CMK (cell line): Measurements from ENCODE around the gene ANKRD60.
A peak's percentile ranks its signal among the peaks of the same experiment; 100 is the strongest.

ENCODE experiments used
- DNase-seq: peaks from one replicate; pipeline ENCODE4 v3.0.0-alpha.2; 2010; ENCODE audit warnings: low read depth

ANKRD60 gene

GRCh38 chr20:58228484-58229197 is at the start of gene ANKRD60:
ANKRD60 (minus strand) TSS chr20:58228653; CDS start chr20:58228653, 0 bp downstream.
- no peak for DNase-seq

GRCh38 chr20:58277578-58278472 is 49.4 kb upstream of the ANKRD60 start:
- DNase-seq, result no peak

GRCh38 chr20:58277107-58277506 is 48.7 kb upstream of the ANKRD60 start:
- DNase-seq, result no peak

GRCh38 chr20:58274384-58274783 is 45.9 kb upstream of the ANKRD60 start:
- no peak for DNase-seq

- no peak for DNase-seq
Measured at GRCh38 chr20:58271606-58272351, 43.3 kb upstream of the ANKRD60 start.

GRCh38 chr20:58268936-58269619 is 40.6 kb upstream of the ANKRD60 start:
- peak; percentile 15 for DNase-seq

DNA sequence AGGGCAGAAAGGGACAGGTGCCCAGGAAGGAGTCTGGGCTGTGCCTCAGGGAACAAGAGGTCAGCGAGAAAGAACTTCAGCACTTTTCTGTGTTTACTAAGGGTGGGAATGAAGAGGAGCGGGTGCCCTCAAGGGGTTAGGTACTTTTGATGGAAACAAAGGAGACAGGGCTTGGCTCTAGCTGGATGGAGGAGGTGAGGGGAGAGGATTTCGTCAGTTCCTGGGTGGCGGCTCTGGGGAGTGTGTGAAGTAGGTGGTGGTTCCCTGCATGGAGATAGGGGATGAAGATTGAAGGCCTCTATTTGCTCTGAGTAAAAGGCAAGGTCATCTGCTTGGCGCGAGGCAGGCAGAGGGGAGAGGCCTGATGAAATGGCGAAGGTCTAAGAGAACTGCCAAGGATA is 40.0 kb upstream of the ANKRD60 start:
- no peak for DNase-seq

GRCh38 chr20:58267389-58268215 is 39.1 kb upstream of the ANKRD60 start:
- no peak for DNase-seq

DNA sequence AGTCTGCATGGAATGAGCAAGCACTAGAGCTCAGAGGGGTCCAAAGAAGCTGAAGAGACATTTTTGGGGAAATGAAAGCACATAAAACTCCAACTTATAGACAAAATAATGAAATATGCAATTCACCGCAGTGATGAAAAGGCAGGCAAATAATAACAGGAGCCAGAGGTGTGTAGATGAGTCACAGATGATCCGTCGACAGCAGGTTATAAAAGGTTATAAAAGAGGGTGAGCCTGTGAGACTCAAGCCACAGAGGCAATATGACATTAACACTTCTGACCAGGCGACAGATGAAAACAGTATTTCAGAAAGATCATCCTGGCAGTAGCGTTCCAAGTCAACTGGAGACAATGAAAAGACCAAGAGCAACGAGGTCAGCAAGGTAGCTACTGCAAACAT is 35.8 kb upstream of the ANKRD60 start:
- no peak for DNase-seq

DNA sequence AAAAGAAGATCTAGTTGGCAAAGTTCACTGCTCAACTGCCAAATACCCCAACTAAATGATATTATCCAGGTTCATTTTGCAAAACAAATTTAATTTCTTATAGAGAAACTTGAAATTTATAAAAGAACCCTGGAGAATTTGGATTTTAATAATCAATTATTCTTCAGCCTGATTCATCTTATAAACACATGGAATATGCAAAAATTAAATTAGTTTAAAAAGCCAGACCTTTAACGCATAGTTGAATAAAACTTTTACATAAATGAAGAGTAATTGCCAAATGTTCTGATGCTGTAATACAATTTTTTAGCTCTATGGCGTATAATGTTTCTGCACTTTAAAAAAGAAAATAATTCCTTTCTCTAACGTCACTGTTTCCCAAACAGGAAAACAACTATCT is 33.2 kb upstream of the ANKRD60 start:
- DNase-seq, result no peak

- DNase-seq, result no peak
Measured at GRCh38 chr20:58260006-58260405, 31.6 kb upstream of the ANKRD60 start.

- DNase-seq, result no peak
Measured at GRCh38 chr20:58256842-58257241, 28.4 kb upstream of the ANKRD60 start.

DNA sequence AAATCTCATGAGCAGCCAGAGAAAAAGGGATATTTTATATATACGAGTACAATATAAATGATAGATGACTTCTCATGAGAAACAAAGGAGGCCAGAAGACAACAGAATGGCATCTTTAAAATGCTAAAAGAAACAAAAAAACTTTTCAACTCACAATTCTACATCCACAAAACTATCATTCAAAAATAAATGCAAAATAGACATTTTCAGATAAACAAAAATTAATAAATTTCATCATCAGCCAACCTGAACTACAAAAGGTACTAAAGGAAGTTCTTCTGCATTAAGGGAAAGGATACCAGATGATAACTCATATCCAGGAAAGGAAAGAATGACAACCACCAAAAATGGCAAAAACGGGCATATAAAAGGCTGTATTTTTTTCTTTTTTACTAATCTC is 27.9 kb upstream of the ANKRD60 start:
- no peak for DNase-seq

GRCh38 chr20:58254890-58255289 is 26.4 kb upstream of the ANKRD60 start:
- DNase-seq, result no peak

DNA sequence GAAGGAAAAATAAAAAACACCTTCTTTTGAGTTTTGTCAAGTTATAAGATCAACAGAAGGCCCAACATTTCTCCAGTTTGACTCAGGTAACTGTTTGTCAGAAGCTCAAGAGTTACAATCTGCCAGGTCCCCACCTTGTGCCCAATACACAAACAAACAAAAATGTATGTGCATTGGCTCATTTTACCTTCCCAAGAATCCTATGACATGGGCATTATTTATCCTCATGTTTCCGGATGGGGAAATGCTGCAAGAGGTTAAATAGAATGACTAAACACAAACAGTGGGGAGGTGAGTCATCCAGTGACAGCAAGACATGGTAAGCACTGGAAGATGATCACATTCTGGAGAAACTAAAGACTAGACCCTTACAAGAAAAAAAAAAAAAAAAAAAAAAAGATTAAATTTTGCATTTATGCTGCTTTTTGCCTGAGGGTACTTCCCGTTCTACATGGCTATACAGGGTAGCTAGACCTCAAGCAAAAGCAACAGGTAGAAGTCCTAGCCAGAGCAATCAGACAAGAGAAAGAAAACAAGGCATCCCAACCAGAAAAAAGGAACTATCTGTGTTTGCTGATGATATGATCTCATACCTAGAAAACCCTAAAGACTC is 23.6 kb upstream of the ANKRD60 start:
- DNase-seq, result no peak

GRCh38 chr20:58251348-58251978 is 23.0 kb upstream of the ANKRD60 start:
- DNase-seq, result no peak

DNA sequence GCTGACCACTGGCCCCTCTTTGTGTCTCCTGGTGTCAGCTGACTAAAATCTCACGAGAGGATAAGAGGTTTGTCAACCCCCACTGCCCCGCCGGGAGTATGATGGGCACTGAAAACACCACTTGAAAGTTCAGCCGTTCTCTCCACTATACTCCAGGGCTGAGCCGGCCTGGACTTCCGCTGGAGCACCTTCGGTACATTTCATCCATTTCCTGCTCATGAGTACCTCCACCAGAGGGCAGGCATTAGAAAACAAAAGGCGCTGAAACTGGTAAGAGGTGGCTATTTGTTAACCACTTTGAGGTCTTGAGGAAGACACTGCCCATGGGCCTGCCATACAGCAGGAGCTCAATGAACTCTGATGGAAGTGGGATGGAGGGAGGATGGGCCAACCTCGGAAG is 17.9 kb upstream of the ANKRD60 start:
- DNase-seq, result no peak

- DNase-seq, result no peak
Measured at GRCh38 chr20:58245931-58246330, 17.5 kb upstream of the ANKRD60 start.

DNA sequence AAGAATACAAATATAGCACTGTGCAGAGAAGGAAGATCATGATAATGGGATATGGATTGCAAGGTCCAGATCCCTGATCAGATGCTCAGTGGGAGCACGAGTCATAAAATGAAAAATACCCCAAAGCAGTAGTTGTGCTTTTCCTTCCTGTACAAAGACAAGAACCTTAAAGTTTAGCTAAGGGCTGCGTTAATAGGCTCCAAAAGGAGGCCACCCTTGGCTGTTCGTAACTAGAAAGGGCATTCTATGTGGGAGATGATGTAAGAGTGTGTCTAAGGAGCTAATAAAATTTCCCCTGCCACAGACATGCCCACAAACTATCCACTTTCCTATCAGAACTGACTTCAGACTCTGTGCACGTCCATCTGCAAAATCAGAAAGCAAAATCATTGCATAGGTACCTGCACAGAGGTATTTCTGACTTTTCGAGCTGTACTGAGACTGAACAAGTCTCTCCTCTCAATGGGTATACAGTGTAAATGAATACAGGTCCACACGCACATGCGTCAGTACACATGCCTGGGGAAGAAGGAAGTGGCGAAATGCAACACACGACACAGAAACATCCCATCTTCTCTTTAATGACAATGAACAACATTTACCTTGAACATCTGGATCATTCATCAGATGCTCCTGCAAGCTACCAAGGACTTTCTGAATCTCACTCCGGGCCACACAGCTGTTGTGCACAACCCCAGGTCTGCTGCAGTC is 16.9 kb upstream of the ANKRD60 start:
- DNase-seq, result no peak
